K562 (cell line): ENCODE results near the gene SPSB1. TPM values are rescaled to one million over a fixed set of nuclear protein-coding genes. Genes with fewer than 3 reads are reported as not detected.

Experiments
- ATAC-seq: fragments of 200-7000 bp; cut with Tn5 transposase; 3 replicates; pipeline ENCODE4 v1.9.1; 2020; ENCODE audit warnings: moderate library complexity
- BruUV-seq: library from RNA; stranded (reverse); fragments of 400-500 nt; replicated peaks from 2 replicates; lab custom pipeline; 2021; lab: Mats Ljungman, UMichigan
- CTCF ChIA-PET: fragments of 300-600 bp; formaldehyde crosslinking; extraction: SDS; loops from one replicate; lab custom pipeline; 2021; ENCODE audit warnings: low intra/inter-chr PET ratio; lab: Yijun Ruan, JAX
- POLR2A ChIA-PET: fragments of 300-600, 350-650 bp; sonication (Branson Sonifier 250); formaldehyde crosslinking; extraction: SDS; loops from one replicate; lab custom pipeline; 2021; ENCODE audit warnings: antibody characterized with exemption, inconsistent platforms; lab: Yijun Ruan, JAX
- DNase-seq, 4 experiments: peaks; one replicate each; pipeline versions ENCODE4 v3.0.0 to v3.0.0-alpha.2; 2011 to 2018; ENCODE audit warnings: low spot score in 3 of 4, mixed read lengths in 3 of 4; ENCODE audit errors: extremely low read depth in 1 of 4
- FAIRE-seq: peaks from 2 replicates; lab custom pipeline; 2011; peaks lifted over from hg19 to GRCh38; lab: Jason Lieb, UNC
- H2AFZ ChIP-seq: 2 replicates; pipeline ENCODE4 v1.6.0; 2011; ENCODE audit warnings: low read depth, low read length, control low read depth, inconsistent platforms
- H3K27ac ChIP-seq: fragments of 200-600 bp; 3 replicates; pipeline ENCODE4 v1.8.0; 2011; ENCODE audit warnings: low read depth, mild to moderate bottlenecking, control low read depth, inconsistent platforms, low read length, moderate library complexity, mixed read lengths; ENCODE audit errors: extremely low read depth
- H3K27me3 ChIP-seq, 2 experiments: fragments of 300-600 bp in 1 of 2; 2 replicates in 1 of 2; 3 replicates in 1 of 2; pipeline versions ENCODE4 v1.6.0 to v1.8.0; 2011; ENCODE audit warnings: inconsistent platforms in 2 of 2, low read length in 2 of 2, mild to moderate bottlenecking in 1 of 2, mixed read lengths in 1 of 2, moderate library complexity in 1 of 2; ENCODE audit not compliant: control insufficient read depth in 2 of 2, insufficient read depth in 2 of 2
- H3K36me3 ChIP-seq: fragments of 300-600 bp; 3 replicates; pipeline ENCODE4 v1.8.0; 2011; ENCODE audit warnings: mild to moderate bottlenecking, low read length, inconsistent platforms; ENCODE audit not compliant: control insufficient read depth, insufficient read depth
- H3K4me1 ChIP-seq, 2 experiments: fragments of 200-600 bp in 1 of 2; replicated peaks in 1 of 2; 2 replicates in 1 of 2; 3 replicates in 1 of 2; pipeline versions ENCODE4 v1.5.1 to v1.8.0; 2011; ENCODE audit warnings: inconsistent platforms in 2 of 2, low read length in 2 of 2, mild to moderate bottlenecking in 1 of 2, mixed read lengths in 1 of 2, moderate library complexity in 1 of 2; ENCODE audit not compliant: control insufficient read depth in 2 of 2, insufficient read depth in 2 of 2
- H3K4me2 ChIP-seq: 2 replicates; pipeline ENCODE4 v1.6.1; 2011; ENCODE audit warnings: low read length, control low read depth, inconsistent platforms, mixed read lengths; ENCODE audit not compliant: insufficient read depth
- H3K4me3 ChIP-seq: fragments of 200-600 bp; sonication (generic), shearing (Covaris generic); 2 replicates; pipeline ENCODE4 v1.5.1; 2016; ENCODE audit warnings: control low read depth, inconsistent platforms
- H3K79me2 ChIP-seq: fragments of 200-600 bp; 3 replicates; pipeline ENCODE4 v1.8.0; 2011; ENCODE audit warnings: low read length, inconsistent platforms; ENCODE audit not compliant: control insufficient read depth, insufficient read depth
- H3K9ac ChIP-seq, 2 experiments: 2 replicates each; pipeline versions ENCODE4 v1.6.0 to v1.6.1; 2011; ENCODE audit warnings: low read depth in 2 of 2, low read length in 2 of 2, control low read depth in 1 of 2, inconsistent platforms in 1 of 2, mild to moderate bottlenecking in 1 of 2, mixed read lengths in 1 of 2; ENCODE audit not compliant: insufficient read depth in 1 of 2
- H3K9me1 ChIP-seq: one replicate; pipeline ENCODE4 v1.6.0; 2011; ENCODE audit warnings: inconsistent platforms, mild to moderate bottlenecking, low read length, moderate library complexity; ENCODE audit not compliant: control insufficient read depth, insufficient read depth
- H3K9me3 ChIP-seq: replicated peaks from 2 replicates; pipeline ENCODE4 v1.5.1; 2011; ENCODE audit warnings: low read depth, low read length, inconsistent platforms; ENCODE audit not compliant: control insufficient read depth, insufficient read depth
- H4K20me1 ChIP-seq: replicated peaks from 2 replicates; pipeline ENCODE4 v1.6.1; 2011; ENCODE audit warnings: low read length, inconsistent platforms, mixed read lengths; ENCODE audit not compliant: control insufficient read depth, insufficient read depth
- CAMTA2 ChIP-seq: fragments of 250-450 bp; sonication (Bioruptor Pico); conservative IDR thresholded peaks from 2 replicates; pipeline ENCODE4 v1.5.1; 2022
- CBFA2T3 ChIP-seq: fragments of 450-650 bp; IDR thresholded peaks from 2 replicates; pipeline ENCODE4 v1.6.1; 2017
- HSF4 ChIP-seq: fragments of 250-450 bp; sonication (Bioruptor Pico); IDR thresholded peaks from 2 replicates; pipeline ENCODE4 v2.1.2; 2022; ENCODE audit warnings: mild to moderate bottlenecking, moderate library complexity, borderline replicate concordance
- NCOA2 ChIP-seq, 2 experiments: fragments of 450-650 bp; IDR thresholded peaks; 2 replicates each; pipeline ENCODE4 v1.6.1; 2018; ENCODE audit warnings: mild to moderate bottlenecking in 2 of 2, moderate library complexity in 1 of 2; ENCODE audit not compliant: partially characterized antibody in 2 of 2
- NR3C1 ChIP-seq: sonication (generic); formaldehyde crosslinking; IDR thresholded peaks from 2 replicates; pipeline ENCODE4 v1.8.1; 2022; ENCODE audit warnings: missing genetic modification reagents
- PCBP1 ChIP-seq: fragments of 200-400 bp; formaldehyde crosslinking; IDR thresholded peaks from 2 replicates; pipeline ENCODE4 v1.6.1; 2018; ENCODE audit warnings: mild to moderate bottlenecking, low read depth, low read length; ENCODE audit not compliant: poor library complexity, severe bottlenecking
- SMARCA5 ChIP-seq: fragments of 450-650 bp; IDR thresholded peaks from 2 replicates; pipeline ENCODE4 v1.6.1; 2016
- ZNF436 ChIP-seq: fragments of 250-450, 450-650 bp; sonication (Bioruptor Pico); formaldehyde crosslinking; IDR thresholded peaks from 2 replicates; pipeline ENCODE4 v1.7.0; 2020; ENCODE audit warnings: mild to moderate bottlenecking
- WGBS: fragments of 100-300 bp; shearing (Covaris generic); methylation state at CpG from one replicate; pipeline ENCODE4 v1.1.6; 2016; ENCODE audit warnings: low coverage, mixed read lengths; ENCODE audit not compliant: insufficient coverage; ENCODE audit errors: missing lambda C conversion rate; 5-methylcytosine and 5-hydroxymethylcytosine counted together
- in situ Hi-C: fragments of 300-500 bp; cut with MboI; formaldehyde crosslinking; loops from 4 replicates; pipeline ENCODE4 v1.15.0; 2018; ENCODE audit warnings: inconsistent platforms, mixed read lengths
- intact Hi-C: fragments of 100-400 bp; cut with micrococcal nuclease; formaldehyde crosslinking; loops from 2 replicates; pipeline ENCODE4 v1.14.2; 2022
- polyA plus RNA-seq, 8 experiments: library from polyadenylated mRNA; depleted of rRNA in 4 of 8; stranded (reverse) in 5 of 8; unstranded in 3 of 8; fragments of >200 nt; fragmentation: Nextera tagmentation in 2 of 8; fragmentation: Illumina TruSeq in 1 of 8; extraction: Ambion mirVana in 2 of 8; extraction: Trizol in 1 of 8; gene quantifications; 2 replicates each; pipeline versions ENCODE4 v1.2.1 to v1.2.3, GENCODE V29; 2011 to 2014; ENCODE audit warnings: inconsistent platforms in 1 of 8, missing spikeins in 1 of 8
- total RNA-seq, 7 experiments: library from RNA; depleted of rRNA in 6 of 7; stranded (reverse); fragments of >200 nt in 6 of 7; fragmentation: Illumina TruSeq in 2 of 7; extraction: Trizol in 2 of 7; gene quantifications; 2 replicates each; pipeline versions ENCODE4 v1.2.1 to v1.2.3, GENCODE V29; 2011 to 2021; ENCODE audit warnings: low replicate concordance in 1 of 7
- TF ChIP-seq, protein P1 (sequence below): fragments of 250-450 bp; sonication (Bioruptor Pico); IDR thresholded peaks from 2 replicates; pipeline ENCODE4 v1.5.0; 2021; ENCODE audit warnings: mild to moderate bottlenecking, moderate library complexity
- TF ChIP-seq, protein P2 (sequence below): fragments of 450-650 bp; formaldehyde crosslinking; IDR thresholded peaks from 2 replicates; pipeline ENCODE4 v1.4.0; 2020; ENCODE audit warnings: mild to moderate bottlenecking, moderate library complexity

SPSB1 gene
- total and polyA plus RNA-seq, 9 of the 15 experiments (the other 6 are each of a cell fraction or from before 2014, with no cell fraction given): 0.06 to 0.35 (median 0.14) TPM; not detected in 6

DNA sequence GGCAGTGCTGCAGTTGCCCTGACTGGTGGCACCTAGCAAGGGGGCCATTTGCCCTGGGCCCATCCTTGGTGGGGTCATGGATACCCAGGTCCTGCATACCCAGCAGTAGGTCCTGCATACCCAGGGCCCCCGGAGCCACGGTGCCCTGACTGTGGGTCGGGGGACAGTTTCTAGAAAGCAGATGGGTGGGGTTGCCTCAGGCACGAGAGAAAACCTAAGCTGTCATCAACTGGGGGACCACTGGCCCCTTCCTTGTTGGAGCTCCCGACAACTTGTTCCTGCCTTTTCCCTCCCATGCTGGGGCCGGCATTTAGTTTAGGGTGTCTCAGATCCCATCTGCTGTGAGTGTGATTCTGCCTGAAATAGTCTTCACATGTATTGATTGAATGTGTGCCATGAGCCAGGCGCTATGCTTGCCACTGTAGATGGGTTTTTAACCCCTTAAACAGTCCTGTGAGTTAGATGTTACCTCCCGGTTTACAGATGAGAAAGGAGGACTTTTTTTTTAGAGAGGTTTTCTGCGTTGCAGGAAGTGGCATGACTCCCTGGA, 15.6 kb downstream of the SPSB1 start:
- Histone ChIP-seq H3K4me3 (no peak overlapping the region), H3K36me3 (no peaks in the 10 kb centered on the region), H3K27me3 (peaks cover 57 to 94% of the 10 kb centered on the region in 2 experiments), H3K4me1 (peaks cover 0 to 3% of the 10 kb centered on the region in 2 experiments; a peak in 3 of 5 replicates), H3K79me2 (no peaks in the 10 kb centered on the region), H3K27ac (no peak overlapping the region), H3K4me2 (no peak overlapping the region), H3K9ac (no peak overlapping the region), H2AFZ (no peak overlapping the region), H4K20me1 (peaks cover 22% of the 10 kb centered on the region), H3K9me3 (no peaks in the 10 kb centered on the region), H3K9me1 (no peaks in the 10 kb centered on the region)
- POLR2A ChIA-PET: interaction anchor here (0.5 to 1.4 kb wide), 4 partner anchors 10 to 193 kb away, joined by 3 to 4 read pairs (median 3); no protein-coding TSS in a partner anchor
- DNase-seq (no peak), FAIRE-seq (no peak), ATAC-seq (no peak)
- BruUV-seq: no TSS peak
- intact Hi-C loops (no loop called here), in situ Hi-C loops (no loop called here)
- 0% methylated on average over 9 of the region's 9 CpGs for whole genome bisulfite sequencing
- TF ChIP-seq ZNF436 (CRISPR knock-in tag) (no peak), SMARCA5 (no peak), PCBP1 (no peak), CAMTA2 (no peak), CBFA2T3 (no peak), NCOA2 (IDR thresholded peaks at IDR 0.05; ENCODE audit: partially characterized antibody in 2 of 2) (no peak), HSF4 (CRISPR knock-in tag) (no peak), NR3C1 (CRISPR knock-in tag) (no peak)
- TF ChIP-seq, protein P1, sequence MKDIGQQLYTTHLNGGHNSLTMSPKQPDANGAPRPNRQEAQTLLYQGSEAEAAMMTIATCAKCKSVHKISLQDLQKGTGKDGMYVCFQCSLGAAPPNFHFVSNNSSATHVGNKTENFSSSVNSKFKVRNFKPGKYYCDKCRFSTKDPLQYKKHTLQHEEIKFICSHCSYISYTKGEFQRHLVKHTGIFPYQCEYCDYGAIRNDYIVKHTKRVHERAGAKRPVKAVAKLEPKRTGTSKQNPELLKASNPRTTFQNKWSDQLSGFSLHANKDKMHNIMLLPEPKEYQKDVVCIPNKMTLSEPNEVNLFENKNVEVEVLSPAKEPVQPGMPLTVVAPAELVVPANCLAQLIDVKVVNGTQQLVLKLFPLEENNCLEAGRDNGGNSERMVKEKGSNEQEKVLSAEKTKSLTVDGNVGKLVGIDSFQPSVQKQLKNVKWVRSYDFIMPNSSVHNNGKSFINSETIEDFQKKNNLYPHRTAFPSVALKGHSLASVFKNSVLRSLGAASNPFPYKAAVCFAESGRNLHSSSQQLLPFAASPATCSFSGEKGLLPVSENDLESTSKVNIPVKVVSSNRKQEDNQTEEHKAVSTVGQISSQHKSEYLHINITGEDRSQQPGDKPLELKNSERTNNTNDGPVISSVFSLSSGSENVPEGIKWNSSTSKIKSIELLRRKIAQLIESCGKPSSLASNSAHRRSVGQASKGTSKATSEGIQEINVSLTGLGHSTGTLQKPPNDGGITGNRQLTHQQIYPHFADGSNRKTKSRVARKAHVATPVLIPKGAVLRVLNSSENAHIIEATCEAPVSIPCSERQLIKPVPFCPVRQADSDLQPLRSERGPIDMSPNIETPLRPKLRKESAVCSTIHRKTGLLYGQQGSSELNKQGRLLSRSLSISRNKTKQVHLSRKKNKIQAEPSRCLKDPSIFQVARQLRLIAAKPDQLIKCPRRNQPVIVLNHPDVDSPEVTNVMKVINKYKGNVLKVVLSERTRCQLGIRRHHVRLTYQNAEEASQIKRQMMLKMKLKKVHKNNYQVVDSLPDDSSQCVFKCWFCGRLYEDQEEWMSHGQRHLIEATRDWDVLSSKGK (CRISPR knock-in tag): no peak
- TF ChIP-seq, protein P2, sequence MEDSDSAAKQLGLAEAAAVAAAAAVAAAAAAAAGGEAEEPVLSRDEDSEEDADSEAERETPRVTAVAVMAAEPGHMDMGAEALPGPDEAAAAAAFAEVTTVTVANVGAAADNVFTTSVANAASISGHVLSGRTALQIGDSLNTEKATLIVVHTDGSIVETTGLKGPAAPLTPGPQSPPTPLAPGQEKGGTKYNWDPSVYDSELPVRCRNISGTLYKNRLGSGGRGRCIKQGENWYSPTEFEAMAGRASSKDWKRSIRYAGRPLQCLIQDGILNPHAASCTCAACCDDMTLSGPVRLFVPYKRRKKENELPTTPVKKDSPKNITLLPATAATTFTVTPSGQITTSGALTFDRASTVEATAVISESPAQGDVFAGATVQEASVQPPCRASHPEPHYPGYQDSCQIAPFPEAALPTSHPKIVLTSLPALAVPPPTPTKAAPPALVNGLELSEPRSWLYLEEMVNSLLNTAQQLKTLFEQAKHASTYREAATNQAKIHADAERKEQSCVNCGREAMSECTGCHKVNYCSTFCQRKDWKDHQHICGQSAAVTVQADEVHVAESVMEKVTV (CRISPR knock-in tag): no peak
- CTCF ChIA-PET: no interaction called here
